ENCODE results near the gene R3HDM2.

DNA sequence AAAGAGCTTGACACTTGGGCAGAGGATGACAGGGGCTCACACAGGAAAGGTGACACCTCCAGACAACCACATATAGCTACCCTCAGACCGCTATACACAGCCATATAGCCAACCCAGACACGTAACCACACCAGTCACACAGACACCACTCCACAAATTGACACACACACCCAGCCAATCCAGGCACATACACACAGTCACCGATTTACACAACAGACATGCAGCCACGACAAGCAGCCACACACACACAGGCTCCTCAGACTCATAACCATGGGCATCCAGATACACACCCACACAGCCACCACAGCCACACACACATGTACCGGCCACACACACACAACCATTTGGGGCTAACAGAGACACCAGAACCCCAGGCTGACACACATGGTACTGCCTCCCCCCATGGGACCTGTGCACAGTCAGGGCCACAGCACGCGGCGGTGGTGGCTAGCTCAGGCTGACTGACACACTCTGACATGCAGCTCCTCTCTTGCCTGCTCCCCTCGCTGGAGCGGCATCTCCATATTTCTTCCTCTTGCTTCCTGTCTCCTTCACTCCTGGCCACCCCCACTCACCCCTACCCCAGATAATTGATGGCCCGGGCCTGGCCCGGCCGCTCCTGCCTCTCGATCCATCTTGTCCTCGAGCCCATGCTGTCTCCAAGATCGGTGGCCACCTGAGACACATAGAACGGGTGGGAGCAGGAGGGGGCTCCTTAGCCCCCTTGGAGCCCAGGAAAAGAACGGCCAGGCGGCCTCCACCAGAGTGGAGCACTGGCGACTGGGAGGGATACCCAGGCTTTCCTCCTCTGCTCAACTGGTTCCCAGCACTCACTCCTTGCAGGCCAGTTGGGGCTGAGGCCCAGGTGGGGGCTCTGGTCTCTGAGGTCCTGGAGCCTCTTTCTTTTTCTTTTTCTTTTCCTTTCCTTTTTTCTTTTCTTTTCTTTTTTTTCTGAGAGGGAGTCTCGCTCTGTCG is 207.4 kb downstream of the R3HDM2 start:
- TF ChIP-seq, protein P1, sequence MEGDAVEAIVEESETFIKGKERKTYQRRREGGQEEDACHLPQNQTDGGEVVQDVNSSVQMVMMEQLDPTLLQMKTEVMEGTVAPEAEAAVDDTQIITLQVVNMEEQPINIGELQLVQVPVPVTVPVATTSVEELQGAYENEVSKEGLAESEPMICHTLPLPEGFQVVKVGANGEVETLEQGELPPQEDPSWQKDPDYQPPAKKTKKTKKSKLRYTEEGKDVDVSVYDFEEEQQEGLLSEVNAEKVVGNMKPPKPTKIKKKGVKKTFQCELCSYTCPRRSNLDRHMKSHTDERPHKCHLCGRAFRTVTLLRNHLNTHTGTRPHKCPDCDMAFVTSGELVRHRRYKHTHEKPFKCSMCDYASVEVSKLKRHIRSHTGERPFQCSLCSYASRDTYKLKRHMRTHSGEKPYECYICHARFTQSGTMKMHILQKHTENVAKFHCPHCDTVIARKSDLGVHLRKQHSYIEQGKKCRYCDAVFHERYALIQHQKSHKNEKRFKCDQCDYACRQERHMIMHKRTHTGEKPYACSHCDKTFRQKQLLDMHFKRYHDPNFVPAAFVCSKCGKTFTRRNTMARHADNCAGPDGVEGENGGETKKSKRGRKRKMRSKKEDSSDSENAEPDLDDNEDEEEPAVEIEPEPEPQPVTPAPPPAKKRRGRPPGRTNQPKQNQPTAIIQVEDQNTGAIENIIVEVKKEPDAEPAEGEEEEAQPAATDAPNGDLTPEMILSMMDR (IDR thresholded peaks at IDR 0.05) = no peak
- TF ChIP-seq POLR2A (IDR thresholded peaks at IDR 0.05) = no peak
